HG02623 (cell line): Measurements from ENCODE around the gene ARHGAP6.
A peak's percentile ranks its signal among the peaks of the same experiment; 100 is the strongest.
"Not testable (repeated sequence)": the region's sequence is repeated elsewhere in the genome, so short reads cannot be mapped to it uniquely, and the experiment has no call there.

Experiments used
- ATAC-seq: cut with Tn5 transposase; IDR thresholded peaks from one replicate; pipeline ENCODE4 v1.9.1; 2021; ENCODE audit warnings: moderate library complexity; ENCODE audit not compliant: unreplicated experiment

Gene ARHGAP6

GRCh38 chrX:11578301-11578700 is 87.4 kb downstream of the ARHGAP6 start:
- not testable (repeated sequence) for ATAC-seq

GRCh38 chrX:11577603-11578002 is 88.1 kb downstream of the ARHGAP6 start:
- no peak for ATAC-seq

- no peak for ATAC-seq
Measured at GRCh38 chrX:11575332-11575731, 90.4 kb downstream of the ARHGAP6 start.

GRCh38 chrX:11567528-11568220 is 98.0 kb downstream of the ARHGAP6 start:
- no peak for ATAC-seq

- no peak for ATAC-seq
Measured at GRCh38 chrX:11566789-11567188, 98.9 kb downstream of the ARHGAP6 start.

GRCh38 chrX:11566173-11566572 is 99.5 kb downstream of the ARHGAP6 start:
- ATAC-seq, result no peak

- no peak for ATAC-seq
Measured at GRCh38 chrX:11564546-11564945, 101.2 kb downstream of the ARHGAP6 start.

GRCh38 chrX:11562570-11562969 is 103.2 kb downstream of the ARHGAP6 start:
- ATAC-seq, result no peak

- ATAC-seq, result no peak
Measured at GRCh38 chrX:11558972-11559371, 106.7 kb downstream of the ARHGAP6 start.

GRCh38 chrX:11557120-11557519 is 108.6 kb downstream of the ARHGAP6 start:
- ATAC-seq, result no peak

GRCh38 chrX:11555759-11556158 is 110.0 kb downstream of the ARHGAP6 start:
- no peak for ATAC-seq

- no peak for ATAC-seq
Measured at GRCh38 chrX:11553594-11553993, 112.1 kb downstream of the ARHGAP6 start.

GRCh38 chrX:11551151-11551550 is 114.6 kb downstream of the ARHGAP6 start:
- no peak for ATAC-seq

- ATAC-seq, result no peak
Measured at GRCh38 chrX:11546917-11547316, 118.8 kb downstream of the ARHGAP6 start.

- no peak for ATAC-seq
Measured at GRCh38 chrX:11543249-11543648, 122.5 kb downstream of the ARHGAP6 start.

GRCh38 chrX:11541510-11541909 is 124.2 kb downstream of the ARHGAP6 start:
- no peak for ATAC-seq

GRCh38 chrX:11540532-11541377 is 125.0 kb downstream of the ARHGAP6 start:
- ATAC-seq, result peak; percentile 84

GRCh38 chrX:11537141-11537540 is 128.6 kb downstream of the ARHGAP6 start:
- ATAC-seq, result no peak

GRCh38 chrX:11535156-11535919 is 130.4 kb downstream of the ARHGAP6 start:
- ATAC-seq, result no peak

GRCh38 chrX:11533199-11533651 is 132.5 kb downstream of the ARHGAP6 start:
- ATAC-seq, result peak; percentile 78

- no peak for ATAC-seq
Measured at GRCh38 chrX:11532291-11533078, 133.2 kb downstream of the ARHGAP6 start.
